B cell (primary cell): Measurements from ENCODE around the gene FMN2.

Source experiments
- EZH2 ChIP-seq: IDR thresholded peaks from 2 replicates; pipeline ENCODE4 v1.6.1; 2012; ENCODE audit warnings: borderline replicate concordance, low read depth, mild to moderate bottlenecking, moderate library complexity, low read length; ENCODE audit not compliant: insufficient read depth, poor library complexity, severe bottlenecking
- TF ChIP-seq, protein P1 (sequence below): fragments of 200-600 bp; IDR thresholded peaks from one replicate; pipeline ENCODE4 v1.8.0; 2022; ENCODE audit warnings: antibody characterized with exemption, mild to moderate bottlenecking

DNA sequence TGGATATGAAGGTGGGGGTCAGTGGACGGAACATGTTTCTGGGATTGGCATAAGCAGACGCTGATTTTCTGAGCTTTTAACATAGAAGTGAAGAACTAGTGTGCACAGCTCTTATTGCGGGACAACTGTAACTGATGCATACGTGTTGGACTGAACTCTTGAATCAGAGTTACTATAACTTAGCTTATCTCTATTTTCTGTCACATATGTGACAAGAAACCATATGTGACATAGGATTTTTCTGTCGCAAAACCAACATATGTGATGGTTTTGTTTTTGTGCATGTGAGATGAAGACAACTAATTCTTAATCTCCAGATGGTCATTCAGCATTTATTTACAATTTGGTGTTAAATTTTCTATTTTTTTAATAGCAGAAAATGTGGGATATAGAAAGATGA, 270.4 kb downstream of the FMN2 start:
- TF ChIP-seq, protein P1, sequence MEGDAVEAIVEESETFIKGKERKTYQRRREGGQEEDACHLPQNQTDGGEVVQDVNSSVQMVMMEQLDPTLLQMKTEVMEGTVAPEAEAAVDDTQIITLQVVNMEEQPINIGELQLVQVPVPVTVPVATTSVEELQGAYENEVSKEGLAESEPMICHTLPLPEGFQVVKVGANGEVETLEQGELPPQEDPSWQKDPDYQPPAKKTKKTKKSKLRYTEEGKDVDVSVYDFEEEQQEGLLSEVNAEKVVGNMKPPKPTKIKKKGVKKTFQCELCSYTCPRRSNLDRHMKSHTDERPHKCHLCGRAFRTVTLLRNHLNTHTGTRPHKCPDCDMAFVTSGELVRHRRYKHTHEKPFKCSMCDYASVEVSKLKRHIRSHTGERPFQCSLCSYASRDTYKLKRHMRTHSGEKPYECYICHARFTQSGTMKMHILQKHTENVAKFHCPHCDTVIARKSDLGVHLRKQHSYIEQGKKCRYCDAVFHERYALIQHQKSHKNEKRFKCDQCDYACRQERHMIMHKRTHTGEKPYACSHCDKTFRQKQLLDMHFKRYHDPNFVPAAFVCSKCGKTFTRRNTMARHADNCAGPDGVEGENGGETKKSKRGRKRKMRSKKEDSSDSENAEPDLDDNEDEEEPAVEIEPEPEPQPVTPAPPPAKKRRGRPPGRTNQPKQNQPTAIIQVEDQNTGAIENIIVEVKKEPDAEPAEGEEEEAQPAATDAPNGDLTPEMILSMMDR, result no peak
- TF ChIP-seq EZH2, result no peak
